Stimulated activated CD8-positive, alpha-beta memory T cell treated with anti-CD3 and anti-CD28 coated beads, Interleukin-4, amount 100 ng/mL, for 48 hours (primary cell): ENCODE data around the gene GRIA3.
"Not testable (repeated sequence)": the region's sequence is repeated elsewhere in the genome, so short reads cannot be mapped to it uniquely, and the experiment has no call there.

Experiments used
- DNase-seq: peaks from one replicate; pipeline ENCODE4 v3.0.0-alpha.2; 2020

GRIA3 gene

GRCh38 chrX:123476611-123477219 lies 292.6 kb downstream of the GRIA3 start:
- DNase-seq = no peak

GRCh38 chrX:123477673-123478072 lies 293.6 kb downstream of the GRIA3 start:
- no peak for DNase-seq

- DNase-seq = no peak
These were observed 298.1 kb downstream of the GRIA3 start for GRCh38 chrX:123481913-123482851.

- no peak for DNase-seq
These were observed 302.2 kb downstream of the GRIA3 start for GRCh38 chrX:123486297-123486696.

- DNase-seq = no peak
These were observed 303.2 kb downstream of the GRIA3 start for GRCh38 chrX:123487236-123487635.

GRCh38 chrX:123487669-123488068 lies 303.6 kb downstream of the GRIA3 start:
- DNase-seq = no peak

- DNase-seq = no peak
These were observed 304.9 kb downstream of the GRIA3 start for GRCh38 chrX:123489011-123489410.

- no peak for DNase-seq
These were observed 309.8 kb downstream of the GRIA3 start for GRCh38 chrX:123493857-123494256.

GRCh38 chrX:123499787-123500186 lies 315.7 kb downstream of the GRIA3 start:
- DNase-seq = no peak

GRCh38 chrX:123504047-123504446 lies 320.0 kb downstream of the GRIA3 start:
- DNase-seq = no peak

GRCh38 chrX:123504630-123505270 lies 320.7 kb downstream of the GRIA3 start:
- no peak for DNase-seq

GRCh38 chrX:123513585-123514278 lies 329.7 kb downstream of the GRIA3 start:
- no peak for DNase-seq

GRCh38 chrX:123514279-123514640 lies 330.2 kb downstream of the GRIA3 start:
- DNase-seq = not testable (repeated sequence)

- DNase-seq = no peak
These were observed 334.7 kb downstream of the GRIA3 start for GRCh38 chrX:123518791-123519190.

- DNase-seq = no peak
These were observed 341.1 kb downstream of the GRIA3 start for GRCh38 chrX:123525123-123525725.

GRCh38 chrX:123530726-123531125 lies 346.6 kb downstream of the GRIA3 start:
- not testable (repeated sequence) for DNase-seq
